GM15510 (cell line): ENCODE data around the gene RAB40B.

Experiments used
- POLR2A ChIP-seq: IDR thresholded peaks from 3 replicates; pipeline ENCODE4 v1.6.1; 2011; ENCODE audit warnings: borderline replicate concordance; ENCODE audit not compliant: insufficient read length; ENCODE audit errors: extremely low read depth

The RAB40B gene

DNA sequence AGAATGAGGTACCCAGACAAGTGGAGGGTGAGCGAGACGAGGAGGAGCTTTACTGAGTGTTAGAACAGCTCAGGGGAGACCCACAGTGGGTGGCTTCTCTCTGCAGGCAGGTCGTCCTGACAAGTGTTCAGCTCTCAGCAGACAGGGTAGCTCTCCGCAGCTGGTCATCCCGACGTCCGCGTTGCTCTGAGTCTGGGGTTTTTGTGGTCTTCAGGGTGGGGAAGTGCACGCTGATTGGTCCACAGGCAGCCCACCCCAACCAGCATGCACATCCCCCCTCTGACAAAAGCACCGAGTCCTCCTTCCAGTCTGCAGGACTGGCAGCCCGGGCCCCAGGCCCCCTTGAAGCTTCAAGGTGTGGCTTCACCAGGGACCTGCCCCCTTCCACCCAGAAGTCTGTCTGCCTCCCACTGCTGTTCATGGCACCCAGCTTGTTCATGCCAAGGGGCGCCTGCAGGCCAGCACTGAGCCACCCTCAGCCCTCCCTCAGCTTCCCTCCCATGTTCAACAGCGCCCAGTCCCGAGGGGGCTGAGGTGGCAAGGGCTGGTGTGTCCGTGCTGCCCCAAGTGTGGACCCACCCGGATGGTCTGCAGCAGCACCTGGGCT is 30.4 kb downstream of the RAB40B start:
- TF ChIP-seq POLR2A: no peak

GRCh38 chr17:82667668-82668000 is 30.9 kb downstream of the RAB40B start:
- TF ChIP-seq POLR2A: no peak

DNA sequence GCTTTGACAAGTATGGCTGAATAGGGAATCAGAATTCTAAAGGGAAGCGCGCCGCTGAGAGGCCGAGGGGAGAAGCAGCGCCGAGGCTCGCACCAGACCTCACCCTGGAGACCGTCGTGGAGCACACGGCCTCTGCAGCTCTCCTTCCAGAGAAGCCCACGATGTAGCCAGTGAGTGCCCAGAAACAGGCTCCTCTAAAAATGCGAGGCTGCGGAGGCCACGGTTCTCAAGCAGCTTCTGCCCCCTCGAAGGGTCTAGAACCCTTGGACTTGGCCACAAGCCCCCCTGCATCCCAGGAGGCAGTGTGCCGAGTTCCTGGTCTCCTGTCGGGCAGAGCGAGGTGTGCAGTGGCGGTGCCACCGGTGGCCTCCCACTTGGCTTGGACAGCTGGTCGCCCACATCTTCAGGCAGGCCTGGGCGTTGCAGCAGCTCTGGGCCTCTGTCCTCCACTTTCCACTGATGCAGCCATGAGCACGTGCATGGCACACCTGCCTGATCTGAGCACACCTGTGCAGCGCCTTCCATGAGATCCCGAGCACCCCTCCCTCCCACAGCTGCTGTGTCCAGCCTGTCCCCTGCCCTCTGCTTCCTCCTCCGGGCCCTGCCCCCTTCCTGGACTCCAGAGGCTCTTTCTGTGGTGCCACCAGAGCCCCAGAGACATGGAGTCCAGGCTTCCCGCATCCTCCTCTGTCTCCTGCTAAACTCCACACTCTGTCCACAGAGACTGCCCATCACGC is 31.4 kb downstream of the RAB40B start:
- no peak for TF ChIP-seq POLR2A

- TF ChIP-seq POLR2A: no peak
Measured at GRCh38 chr17:82665891-82666290, 32.6 kb downstream of the RAB40B start.

DNA sequence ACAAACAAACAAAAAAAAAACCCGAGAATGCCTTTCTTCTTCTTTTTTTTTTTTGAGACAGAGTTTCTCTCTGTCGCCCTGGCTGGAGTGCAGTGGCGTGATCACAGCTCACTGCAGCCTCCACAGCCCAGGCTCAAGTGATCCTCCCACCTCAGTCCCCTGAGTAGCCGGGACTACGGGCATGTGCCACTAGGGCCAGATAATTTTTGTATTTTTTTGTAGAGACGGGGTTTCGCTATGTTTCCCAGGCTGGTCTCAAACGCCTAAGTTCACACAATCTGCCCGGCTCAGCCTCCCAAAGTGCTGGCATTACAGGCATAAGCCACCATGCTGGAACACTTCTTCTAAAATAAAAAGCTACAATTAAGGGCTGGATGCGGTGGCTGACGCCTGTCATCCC is 33.3 kb downstream of the RAB40B start:
- TF ChIP-seq POLR2A: no peak

DNA sequence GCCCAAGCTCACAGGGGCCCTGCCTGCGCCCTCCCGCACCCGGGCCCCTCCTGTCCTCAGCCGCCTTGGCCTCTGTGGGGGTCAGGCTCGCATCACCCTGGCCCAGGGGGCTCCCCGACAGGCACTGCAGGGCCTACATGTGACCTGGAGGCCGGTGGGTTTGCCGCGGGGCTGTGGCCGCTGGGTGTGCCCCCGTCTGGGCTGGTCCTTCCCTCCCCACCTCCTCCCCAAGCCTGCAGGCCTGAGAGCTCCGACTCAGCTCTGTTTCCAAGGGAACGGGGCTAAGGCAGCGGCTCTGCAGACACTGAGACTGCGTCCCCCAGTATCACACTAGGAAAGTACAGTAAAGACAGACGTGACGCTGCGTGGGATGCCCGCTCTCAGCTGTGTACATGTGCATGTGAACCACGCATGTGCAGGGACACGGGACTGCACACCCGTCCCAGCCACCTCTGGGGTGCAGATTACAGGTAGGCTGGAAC is 33.8 kb downstream of the RAB40B start:
- TF ChIP-seq POLR2A: no peak

GRCh38 chr17:82664276-82664575 is 34.3 kb downstream of the RAB40B start:
- TF ChIP-seq POLR2A: no peak

DNA sequence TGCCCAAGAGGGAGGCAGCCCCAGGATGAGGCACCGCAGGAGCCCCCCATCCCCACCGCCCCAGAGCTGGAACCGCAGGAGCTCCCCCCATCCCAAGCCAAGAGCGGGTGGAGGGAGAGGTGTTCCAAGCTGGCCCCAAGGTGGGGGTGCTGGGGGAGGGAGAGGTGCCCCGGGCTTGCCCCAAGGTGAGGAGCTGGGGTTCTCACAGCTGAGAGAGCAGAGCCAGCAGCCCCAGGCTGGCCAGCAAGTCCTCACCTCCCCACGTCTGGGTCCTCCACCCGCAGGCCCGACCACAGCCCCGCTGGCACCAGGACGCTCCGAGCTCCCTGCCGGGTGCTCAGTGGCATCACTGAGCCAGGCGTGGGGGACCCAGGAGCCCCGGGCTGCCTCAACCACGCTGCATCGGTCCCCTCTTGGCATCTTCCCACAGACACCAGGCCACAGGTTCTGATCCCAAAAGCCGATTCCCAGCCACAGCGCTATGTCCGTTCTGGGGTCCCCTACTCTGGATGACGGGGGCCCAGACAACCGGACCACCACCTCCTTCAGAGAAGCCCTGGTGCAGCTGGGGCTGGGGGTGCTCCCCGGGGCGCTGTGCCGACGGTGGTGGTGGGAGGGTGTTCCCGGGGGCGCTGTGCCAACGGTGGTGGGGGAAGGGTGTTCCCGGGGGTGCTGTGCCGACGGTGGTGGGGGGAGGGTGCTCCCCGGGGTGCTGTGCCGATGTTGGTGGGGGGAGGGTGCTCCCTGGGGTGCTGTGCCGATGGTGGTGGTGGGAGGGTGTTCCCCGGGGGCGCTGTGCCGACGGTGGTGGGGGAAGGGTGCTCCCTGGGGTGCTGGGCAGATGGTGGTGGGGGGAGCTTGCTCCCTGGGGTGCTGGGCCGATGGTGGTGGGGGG is 34.9 kb downstream of the RAB40B start:
- no peak for TF ChIP-seq POLR2A

DNA sequence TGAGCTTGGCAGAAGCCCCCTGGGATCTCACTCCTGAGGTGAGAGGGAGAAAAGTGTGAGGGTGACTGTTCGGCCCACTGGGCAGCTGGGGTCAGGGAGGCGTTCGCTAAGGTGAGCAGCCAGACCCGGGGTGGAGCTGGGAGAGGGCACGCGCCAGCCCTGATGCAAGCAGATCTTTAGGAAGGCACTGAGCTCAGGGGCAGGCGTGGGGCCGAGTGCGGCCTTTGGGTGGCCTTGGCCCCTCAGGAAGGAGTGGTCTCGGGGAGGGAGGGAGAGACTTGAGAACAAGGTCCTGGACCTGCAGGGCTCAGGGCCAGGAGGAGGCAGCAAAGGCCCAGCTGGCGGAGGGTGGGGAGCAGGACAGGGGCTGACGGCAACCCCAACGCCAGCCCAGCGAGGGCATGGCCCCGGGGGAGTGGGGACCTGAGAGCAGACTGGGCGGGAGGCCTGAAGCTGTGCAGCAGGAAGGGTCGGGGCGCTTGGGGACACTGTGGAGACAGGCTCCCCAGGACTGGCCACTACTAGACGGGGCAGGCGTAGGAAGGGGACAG is 35.7 kb downstream of the RAB40B start:
- TF ChIP-seq POLR2A: no peak

GRCh38 chr17:82661717-82662683 is 36.5 kb downstream of the RAB40B start:
- TF ChIP-seq POLR2A: no peak

- no peak for TF ChIP-seq POLR2A
Measured at GRCh38 chr17:82659886-82660285, 38.6 kb downstream of the RAB40B start.

- no peak for TF ChIP-seq POLR2A
Measured at GRCh38 chr17:82658796-82659452, 39.6 kb downstream of the RAB40B start.

DNA sequence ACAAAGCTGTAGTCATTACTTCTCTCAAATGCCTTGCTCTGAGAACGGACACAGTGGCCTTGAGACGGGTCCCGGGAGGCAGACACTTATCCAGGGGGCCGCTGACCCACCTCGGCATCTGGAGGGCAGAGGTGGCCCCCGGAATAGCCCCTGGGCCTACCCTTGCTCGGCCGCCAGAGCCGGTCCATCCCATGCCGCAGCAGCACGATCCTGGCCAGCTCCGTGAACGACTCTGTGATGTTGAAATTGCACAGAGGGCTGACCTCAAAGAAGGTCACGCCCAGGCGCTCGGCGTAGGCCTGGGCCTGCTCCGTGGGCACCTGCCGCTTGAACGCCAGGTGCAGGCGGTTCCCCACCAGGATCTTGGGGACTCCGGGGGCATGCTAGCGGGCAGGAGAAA is 40.2 kb downstream of the RAB40B start:
- no peak for TF ChIP-seq POLR2A

GRCh38 chr17:82657926-82658325 is 40.6 kb downstream of the RAB40B start:
- TF ChIP-seq POLR2A: no peak
